HEK293 (cell line): Measurements from ENCODE around the gene C1RL.
A peak's percentile ranks its signal among the peaks of the same experiment; 100 is the strongest.

Experiments used
- CTCF ChIA-PET: fragments of 350-600 bp; formaldehyde crosslinking; extraction: SDS; loops from one replicate; lab custom pipeline; 2021; ENCODE audit warnings: antibody characterized with exemption; lab: Yijun Ruan, JAX
- POLR2A ChIA-PET: fragments of 300-600 bp; formaldehyde crosslinking; extraction: SDS; loops from one replicate; lab custom pipeline; 2020; ENCODE audit warnings: antibody characterized with exemption, inconsistent platforms; lab: Yijun Ruan, JAX
- H3K27ac ChIP-seq: fragments of 200-500 bp; sonication (Bioruptor generic); 2 replicates; pipeline ENCODE4 v1.5.1; 2014; ENCODE audit warnings: low read depth, low read length, control low read depth, inconsistent platforms; ENCODE audit errors: extremely low read depth
- H3K36me3 ChIP-seq, 2 experiments: fragments of 200-500 bp in 1 of 2; sonication (Bioruptor generic) in 1 of 2; 1 replicate in 1 of 2; 2 replicates in 1 of 2; pipeline ENCODE4 v1.5.1; 2014 to 2017; ENCODE audit warnings: inconsistent platforms in 2 of 2, low read length in 2 of 2; ENCODE audit not compliant: control insufficient read depth in 2 of 2, insufficient read depth in 1 of 2
- H3K4me1 ChIP-seq: fragments of 200-500 bp; sonication (Bioruptor generic); 2 replicates; pipeline ENCODE4 v1.5.1; 2014; ENCODE audit warnings: mild to moderate bottlenecking, low read length, inconsistent platforms; ENCODE audit not compliant: control insufficient read depth, insufficient read depth
- H3K4me3 ChIP-seq: 2 replicates; pipeline ENCODE4 v1.5.1; 2011; ENCODE audit warnings: low read depth, mild to moderate bottlenecking, control low read depth, low read length, moderate library complexity
- H3K9me3 ChIP-seq: fragments of 200-500 bp; sonication (Bioruptor generic); 2 replicates; pipeline ENCODE4 v1.5.1; 2014; ENCODE audit warnings: low read depth, low read length, inconsistent platforms; ENCODE audit not compliant: control insufficient read depth, insufficient read depth
- ATF2 ChIP-seq: fragments of 450-650 bp; formaldehyde crosslinking; IDR thresholded peaks from 2 replicates; pipeline ENCODE4 v1.5.1; 2016; ENCODE audit warnings: missing biosample characterization, missing genetic modification characterization, low read depth
- HOXD13 ChIP-seq: sonication (generic); formaldehyde crosslinking; IDR thresholded peaks from 2 replicates; pipeline ENCODE4 v1.8.0; 2022; ENCODE audit warnings: missing genetic modification reagents, borderline replicate concordance
- SCRT2 ChIP-seq: fragments of 450-650 bp; formaldehyde crosslinking; IDR thresholded peaks from 2 replicates; pipeline ENCODE4 v1.5.1; 2016; ENCODE audit warnings: missing biosample characterization, missing genetic modification characterization
- SETDB1 ChIP-seq: IDR thresholded peaks from one replicate; pipeline ENCODE4 v1.6.1; 2017; ENCODE audit warnings: mild to moderate bottlenecking, low read length, moderate library complexity, mixed read lengths; ENCODE audit not compliant: insufficient read length
- ZBTB17 ChIP-seq: fragments of 450-650 bp; formaldehyde crosslinking; IDR thresholded peaks from 2 replicates; pipeline ENCODE4 v1.5.1; 2016; ENCODE audit warnings: missing biosample characterization, missing genetic modification characterization
- ZBTB21 ChIP-seq: fragments of 450-650 bp; formaldehyde crosslinking; IDR thresholded peaks from 2 replicates; pipeline ENCODE4 v1.5.1; 2017; ENCODE audit warnings: missing biosample characterization, missing genetic modification characterization
- ZNF121 ChIP-seq: fragments of 450-650 bp; formaldehyde crosslinking; IDR thresholded peaks from 2 replicates; pipeline ENCODE4 v1.5.1; 2016; ENCODE audit warnings: missing biosample characterization, missing genetic modification characterization
- ZNF132 ChIP-seq: fragments of 450-650 bp; formaldehyde crosslinking; IDR thresholded peaks from 2 replicates; pipeline ENCODE4 v1.5.1; 2017; ENCODE audit warnings: missing biosample characterization, missing genetic modification characterization, borderline replicate concordance
- ZNF138 ChIP-seq: fragments of 450-650 bp; formaldehyde crosslinking; IDR thresholded peaks from 2 replicates; pipeline ENCODE4 v1.5.1; 2016; ENCODE audit warnings: missing biosample characterization, missing genetic modification characterization, borderline replicate concordance
- ZNF155 ChIP-seq: fragments of 450-650 bp; formaldehyde crosslinking; IDR thresholded peaks from 2 replicates; pipeline ENCODE4 v1.5.1; 2016; ENCODE audit warnings: missing biosample characterization, missing genetic modification characterization
- ZNF37A ChIP-seq: fragments of 450-650 bp; IDR thresholded peaks from 2 replicates; pipeline ENCODE4 v1.5.1; 2018; ENCODE audit warnings: missing biosample characterization, missing genetic modification characterization
- ZNF398 ChIP-seq: fragments of 450-650 bp; formaldehyde crosslinking; IDR thresholded peaks from 2 replicates; pipeline ENCODE4 v1.5.1; 2017; ENCODE audit warnings: missing biosample characterization, missing genetic modification characterization
- ZNF426 ChIP-seq: fragments of 450-650 bp; formaldehyde crosslinking; IDR thresholded peaks from 2 replicates; pipeline ENCODE4 v1.5.1; 2017; ENCODE audit warnings: missing biosample characterization, missing genetic modification characterization, mild to moderate bottlenecking, inconsistent platforms, moderate library complexity
- ZNF529 ChIP-seq: fragments of 450-650 bp; formaldehyde crosslinking; IDR thresholded peaks from 2 replicates; pipeline ENCODE4 v1.5.1; 2017; ENCODE audit warnings: missing genetic modification characterization, missing biosample characterization; ENCODE audit not compliant: insufficient replicate concordance
- ZNF629 ChIP-seq: fragments of 450-650 bp; formaldehyde crosslinking; IDR thresholded peaks from 2 replicates; pipeline ENCODE4 v1.5.1; 2017; ENCODE audit warnings: missing biosample characterization, missing genetic modification characterization
- ZNF645 ChIP-seq: fragments of 450-650 bp; formaldehyde crosslinking; IDR thresholded peaks from 2 replicates; pipeline ENCODE4; 2016; ENCODE audit warnings: missing biosample characterization, missing genetic modification characterization
- ZNF654 ChIP-seq: fragments of 450-650 bp; formaldehyde crosslinking; IDR thresholded peaks from 2 replicates; pipeline ENCODE4 v1.5.1; 2016; ENCODE audit warnings: low read depth, missing biosample characterization, missing genetic modification characterization
- ZNF792 ChIP-seq: fragments of 450-650 bp; formaldehyde crosslinking; IDR thresholded peaks from 2 replicates; pipeline ENCODE4 v1.5.1; 2016; ENCODE audit warnings: missing biosample characterization, missing genetic modification characterization
- ZSCAN18 ChIP-seq: fragments of 450-650 bp; formaldehyde crosslinking; IDR thresholded peaks from 2 replicates; pipeline ENCODE4 v1.5.1; 2016; ENCODE audit warnings: missing biosample characterization, missing genetic modification characterization
- ZSCAN30 ChIP-seq: fragments of 450-650 bp; IDR thresholded peaks from 2 replicates; pipeline ENCODE4 v1.5.1; 2018; ENCODE audit warnings: missing biosample characterization, mild to moderate bottlenecking, missing genetic modification characterization, moderate library complexity

C1RL gene

GRCh38 chr12:7125632-7126227, 16.7 kb upstream of the C1RL start:
- Histone ChIP-seq H3K4me3 (no peak overlapping the region), H3K4me1 (peaks cover 3% of the 10 kb centered on the region; the same call in 1 of the 2 replicates), H3K27ac (no peak overlapping the region), H3K9me3 (no peaks in the 10 kb centered on the region), H3K36me3 (no peaks in the 10 kb centered on the region)
- CTCF ChIA-PET = interaction anchor here (0.6 to 4.8 kb wide), 4 partner anchors 9 to 69 kb away, joined by 3 to 46 read pairs (median 7); partner anchors contain the start of gene C1RL
- TF ChIP-seq ZSCAN18 (no peak), ZNF792 (tag by site-specific recombination) (no peak), ZBTB17 (tag by site-specific recombination) (0 out of 2 replicates have a peak, but pooled peaks have one; percentile 13), ZNF426 (tag by site-specific recombination) (no peak), ZNF155 (tag by site-specific recombination) (no peak), ZNF529 (no peak), HOXD13 (CRISPR knock-in tag) (no peak), SETDB1 (no peak), ZNF645 (tag by site-specific recombination) (no peak), ZNF398 (tag by site-specific recombination) (no peak), ZNF654 (tag by site-specific recombination) (no peak), ZBTB21 (peak; percentile 8; the same call in 1 of the 2 replicates), ZSCAN30 (tag by site-specific recombination) (no peak), SCRT2 (tag by site-specific recombination) (no peak), ATF2 (tag by site-specific recombination) (peak; percentile 88), ZNF138 (tag by site-specific recombination) (no peak), ZNF629 (tag by site-specific recombination) (peak; percentile 50), ZNF132 (tag by site-specific recombination) (no peak), ZNF121 (tag by site-specific recombination) (peak; percentile 63), ZNF37A (no peak)
- POLR2A ChIA-PET = no interaction called here
